Measurements from ENCODE around the gene OR1F1.

DNA sequence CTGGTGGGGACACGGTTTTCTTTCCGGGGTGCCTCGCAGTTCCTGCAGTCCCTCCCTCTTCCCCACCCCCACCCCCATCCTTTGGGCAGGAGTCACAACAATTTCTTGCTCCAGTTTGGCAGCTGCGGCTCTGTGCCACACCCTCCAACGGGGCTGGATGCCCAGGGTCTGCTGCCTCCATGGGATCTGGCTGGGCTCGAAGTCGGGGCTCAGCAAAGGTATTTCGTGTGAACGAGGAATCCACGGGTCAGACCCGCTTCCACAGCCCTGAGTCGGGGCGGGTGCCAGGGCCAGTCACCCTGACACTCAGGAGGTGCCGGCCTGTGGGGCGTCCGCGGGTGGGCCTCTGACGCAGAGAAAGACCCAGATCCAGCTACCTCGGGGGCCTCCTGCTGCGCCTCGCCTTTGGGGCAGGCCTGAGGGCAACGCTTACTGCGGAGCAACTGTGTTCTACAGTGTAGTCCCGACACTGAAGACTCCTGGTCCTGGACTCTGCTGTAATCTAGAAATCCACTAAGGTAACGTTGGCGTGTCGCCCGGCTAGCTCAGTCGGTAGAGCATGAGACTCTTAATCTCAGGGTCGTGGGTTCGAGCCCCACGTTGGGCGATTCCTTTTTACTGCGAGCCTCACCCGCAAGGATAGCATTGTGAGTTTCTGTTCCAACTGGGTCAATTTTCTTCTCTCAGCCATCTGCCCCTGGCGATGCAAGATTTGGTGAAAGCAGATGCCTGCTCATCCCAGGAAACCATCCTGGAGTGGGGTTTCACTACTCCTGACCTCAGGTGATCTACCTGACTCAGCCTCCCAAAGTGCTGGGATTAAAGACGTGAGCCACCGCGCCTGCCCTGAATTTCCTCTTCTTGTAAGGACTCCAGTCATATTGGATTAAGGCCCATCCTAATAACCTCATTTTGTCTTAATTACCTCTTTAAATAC, 12.6 kb upstream of the OR1F1 start:
- TF ChIP-seq YY1 (IDR thresholded peaks at IDR 0.05; ENCODE audit: low read depth) (no peak), RAD21 (IDR thresholded peaks at IDR 0.05; ENCODE audit: low read depth) (no peak), CEBPB (IDR thresholded peaks at IDR 0.05) (no peak), EP300 (IDR thresholded peaks at IDR 0.05; ENCODE audit: borderline replicate concordance) (no peak)
- TF ChIP-seq, protein P1, sequence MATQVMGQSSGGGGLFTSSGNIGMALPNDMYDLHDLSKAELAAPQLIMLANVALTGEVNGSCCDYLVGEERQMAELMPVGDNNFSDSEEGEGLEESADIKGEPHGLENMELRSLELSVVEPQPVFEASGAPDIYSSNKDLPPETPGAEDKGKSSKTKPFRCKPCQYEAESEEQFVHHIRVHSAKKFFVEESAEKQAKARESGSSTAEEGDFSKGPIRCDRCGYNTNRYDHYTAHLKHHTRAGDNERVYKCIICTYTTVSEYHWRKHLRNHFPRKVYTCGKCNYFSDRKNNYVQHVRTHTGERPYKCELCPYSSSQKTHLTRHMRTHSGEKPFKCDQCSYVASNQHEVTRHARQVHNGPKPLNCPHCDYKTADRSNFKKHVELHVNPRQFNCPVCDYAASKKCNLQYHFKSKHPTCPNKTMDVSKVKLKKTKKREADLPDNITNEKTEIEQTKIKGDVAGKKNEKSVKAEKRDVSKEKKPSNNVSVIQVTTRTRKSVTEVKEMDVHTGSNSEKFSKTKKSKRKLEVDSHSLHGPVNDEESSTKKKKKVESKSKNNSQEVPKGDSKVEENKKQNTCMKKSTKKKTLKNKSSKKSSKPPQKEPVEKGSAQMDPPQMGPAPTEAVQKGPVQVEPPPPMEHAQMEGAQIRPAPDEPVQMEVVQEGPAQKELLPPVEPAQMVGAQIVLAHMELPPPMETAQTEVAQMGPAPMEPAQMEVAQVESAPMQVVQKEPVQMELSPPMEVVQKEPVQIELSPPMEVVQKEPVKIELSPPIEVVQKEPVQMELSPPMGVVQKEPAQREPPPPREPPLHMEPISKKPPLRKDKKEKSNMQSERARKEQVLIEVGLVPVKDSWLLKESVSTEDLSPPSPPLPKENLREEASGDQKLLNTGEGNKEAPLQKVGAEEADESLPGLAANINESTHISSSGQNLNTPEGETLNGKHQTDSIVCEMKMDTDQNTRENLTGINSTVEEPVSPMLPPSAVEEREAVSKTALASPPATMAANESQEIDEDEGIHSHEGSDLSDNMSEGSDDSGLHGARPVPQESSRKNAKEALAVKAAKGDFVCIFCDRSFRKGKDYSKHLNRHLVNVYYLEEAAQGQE (IDR thresholded peaks at IDR 0.05; ENCODE audit: low read depth) = no peak
- TF ChIP-seq, protein P2, sequence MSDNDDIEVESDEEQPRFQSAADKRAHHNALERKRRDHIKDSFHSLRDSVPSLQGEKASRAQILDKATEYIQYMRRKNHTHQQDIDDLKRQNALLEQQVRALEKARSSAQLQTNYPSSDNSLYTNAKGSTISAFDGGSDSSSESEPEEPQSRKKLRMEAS (IDR thresholded peaks at IDR 0.05) = no peak
